ENCODE results near the gene CXCL5.

Gene CXCL5

DNA sequence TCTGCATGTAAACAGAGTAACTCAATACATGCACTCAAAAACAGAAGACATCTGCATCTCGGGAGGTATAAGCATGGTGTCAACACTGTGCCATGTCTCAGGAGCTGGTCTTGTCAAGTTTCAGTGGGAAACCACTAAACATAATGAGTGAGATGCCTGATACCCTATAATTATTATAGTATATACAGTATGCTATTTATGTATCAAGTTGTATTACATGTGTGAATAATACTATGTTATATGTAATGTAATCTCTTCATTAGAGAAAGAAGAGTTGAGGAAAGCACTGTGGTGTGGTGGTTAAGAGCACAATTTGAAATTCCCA lies 13.0 kb downstream of the CXCL5 start:
- TF ChIP-seq FOXP2 (optimal IDR thresholded peaks at IDR 0.05; ENCODE audit: borderline replicate concordance, extremely low read depth, extremely low read length, insufficient read depth) (no peak), REST (IDR thresholded peaks at IDR 0.05; ENCODE audit: insufficient read depth in 1 of 2, low read depth in 2 of 2, low read length in 2 of 2) (no peak), TAF1 (IDR thresholded peaks at IDR 0.05; ENCODE audit: borderline replicate concordance, insufficient read depth, low read length) (no peak), POLR2AphosphoS5 (IDR thresholded peaks at IDR 0.05; ENCODE audit: low read depth, low read length) (no peak), SIN3A (IDR thresholded peaks at IDR 0.05; ENCODE audit: borderline replicate concordance, insufficient read depth, low read length) (no peak)

GRCh38 chr4:73984736-73985527 lies 13.5 kb downstream of the CXCL5 start:
- TF ChIP-seq POLR2AphosphoS5 (IDR thresholded peaks at IDR 0.05; ENCODE audit: low read depth, low read length) (no peak), FOXP2 (optimal IDR thresholded peaks at IDR 0.05; ENCODE audit: borderline replicate concordance, extremely low read depth, extremely low read length, insufficient read depth) (no peak), TAF1 (IDR thresholded peaks at IDR 0.05; ENCODE audit: borderline replicate concordance, insufficient read depth, low read length) (no peak), REST (IDR thresholded peaks at IDR 0.05; ENCODE audit: insufficient read depth in 1 of 2, low read depth in 2 of 2, low read length in 2 of 2) (no peak), SIN3A (IDR thresholded peaks at IDR 0.05; ENCODE audit: borderline replicate concordance, insufficient read depth, low read length) (no peak)

- no peak for TF ChIP-seq REST (IDR thresholded peaks at IDR 0.05; ENCODE audit: insufficient read depth in 1 of 2, low read depth in 2 of 2, low read length in 2 of 2)
- no peak for TF ChIP-seq FOXP2 (optimal IDR thresholded peaks at IDR 0.05; ENCODE audit: borderline replicate concordance, extremely low read depth, extremely low read length, insufficient read depth)
- no peak for TF ChIP-seq POLR2AphosphoS5 (IDR thresholded peaks at IDR 0.05; ENCODE audit: low read depth, low read length)
- no peak for TF ChIP-seq SIN3A (IDR thresholded peaks at IDR 0.05; ENCODE audit: borderline replicate concordance, insufficient read depth, low read length)
- no peak for TF ChIP-seq TAF1 (IDR thresholded peaks at IDR 0.05; ENCODE audit: borderline replicate concordance, insufficient read depth, low read length)
Observed at GRCh38 chr4:73979407-73979957, 19.0 kb downstream of the CXCL5 start.

DNA sequence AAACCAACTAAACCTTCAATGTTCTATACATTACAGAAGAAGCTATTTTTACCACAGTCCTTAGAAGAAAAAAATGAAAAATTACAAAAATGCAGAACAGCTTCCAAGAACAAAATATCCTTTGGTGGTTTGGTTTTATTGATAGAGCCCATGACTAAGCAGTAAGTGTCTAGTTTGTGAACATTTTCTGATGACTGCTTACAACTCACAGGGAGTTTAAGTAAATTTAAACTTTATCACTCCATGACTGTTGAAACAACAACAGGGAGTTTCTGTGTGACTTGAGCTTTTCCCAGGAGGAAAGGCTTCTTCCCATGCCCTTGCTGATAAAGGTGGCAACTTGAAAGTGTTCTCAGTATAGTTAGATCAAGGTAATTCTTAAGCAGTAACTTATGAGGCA lies 19.6 kb downstream of the CXCL5 start:
- TF ChIP-seq REST (IDR thresholded peaks at IDR 0.05; ENCODE audit: insufficient read depth in 1 of 2, low read depth in 2 of 2, low read length in 2 of 2) = no peak
- no peak for TF ChIP-seq SIN3A (IDR thresholded peaks at IDR 0.05; ENCODE audit: borderline replicate concordance, insufficient read depth, low read length)
- no peak for TF ChIP-seq POLR2AphosphoS5 (IDR thresholded peaks at IDR 0.05; ENCODE audit: low read depth, low read length)
